HepG2 (cell line): ENCODE results near the gene RGS14. TPM values are rescaled to one million over a fixed set of nuclear protein-coding genes. Genes with fewer than 3 reads are reported as not detected.

Experiments used
- ATAC-seq: fragments of 200-7000 bp; cut with Tn5 transposase; 3 replicates; pipeline ENCODE4 v1.9.1; 2020; ENCODE audit warnings: mild to moderate bottlenecking, moderate library complexity
- BruUV-seq: library from RNA; stranded (reverse); fragments of 400-500 nt; replicated peaks from 2 replicates; lab custom pipeline; 2021; lab: Mats Ljungman, UMichigan
- CTCF ChIA-PET: fragments of 300-600 bp; formaldehyde crosslinking; extraction: SDS; loops from one replicate; lab custom pipeline; 2021; ENCODE audit warnings: low total read pairs, inconsistent platforms, low intra/inter-chr PET ratio; lab: Yijun Ruan, JAX
- POLR2A ChIA-PET: fragments of 350-600 bp; sonication (Branson Sonifier 250); formaldehyde crosslinking; loops from one replicate; lab custom pipeline; 2020; ENCODE audit warnings: antibody characterized with exemption, inconsistent platforms; lab: Yijun Ruan, JAX
- DNase-seq: peaks from one replicate; pipeline ENCODE4 v3.0.0-alpha.2; 2015; ENCODE audit warnings: low spot score
- FAIRE-seq: peaks from 3 replicates; lab custom pipeline; 2011; peaks lifted over from hg19 to GRCh38; lab: Jason Lieb, UNC
- H2AFZ ChIP-seq: one replicate; pipeline ENCODE4 v1.6.1; 2011; ENCODE audit warnings: low read length, inconsistent platforms
- H3K27ac ChIP-seq: fragments of 300-600 bp; 3 replicates; pipeline ENCODE4 v1.8.0; 2011; ENCODE audit warnings: mixed run types, mild to moderate bottlenecking, mixed read lengths, low read length, inconsistent platforms; ENCODE audit not compliant: insufficient read depth; ENCODE audit errors: extremely low read length
- H3K27me3 ChIP-seq, 2 experiments: fragments of 200-600 bp in 1 of 2; 2 replicates in 1 of 2; 3 replicates in 1 of 2; pipeline versions ENCODE4 v1.6.0 to v1.8.0; 2011; ENCODE audit warnings: low read length in 2 of 2, mild to moderate bottlenecking in 2 of 2, moderate library complexity in 2 of 2, inconsistent platforms in 1 of 2; ENCODE audit not compliant: insufficient read depth in 2 of 2, control insufficient read depth in 1 of 2
- H3K36me3 ChIP-seq, 2 experiments: fragments of 200-600 bp in 1 of 2; replicated peaks in 1 of 2; 2 replicates in 1 of 2; 3 replicates in 1 of 2; pipeline versions ENCODE4 v1.5.1 to v1.8.0; 2011; ENCODE audit warnings: low read length in 2 of 2, inconsistent platforms in 1 of 2; ENCODE audit not compliant: insufficient read depth in 2 of 2, control insufficient read depth in 1 of 2
- H3K4me1 ChIP-seq: 2 replicates; pipeline ENCODE4 v1.5.1; 2012; ENCODE audit warnings: low read length, inconsistent platforms; ENCODE audit not compliant: insufficient read depth
- H3K4me2 ChIP-seq: 2 replicates; pipeline ENCODE4 v1.6.0; 2011; ENCODE audit warnings: low read depth, low read length, inconsistent platforms
- H3K4me3 ChIP-seq, 3 experiments: fragments of 200-600 bp in 1 of 3; sonication (generic), shearing (Covaris generic) in 1 of 3; replicated peaks in 1 of 3; 2 replicates each; pipeline ENCODE4 v1.5.1; 2011 to 2016; ENCODE audit warnings: low read length in 3 of 3, inconsistent platforms in 2 of 3, low read depth in 2 of 3, mild to moderate bottlenecking in 2 of 3, control low read depth in 1 of 3, mixed read lengths in 1 of 3; ENCODE audit not compliant: insufficient read depth in 1 of 3
- H3K79me2 ChIP-seq: one replicate; pipeline ENCODE4 v1.6.1; 2011; ENCODE audit warnings: low read length, inconsistent platforms; ENCODE audit not compliant: insufficient read depth
- H3K9ac ChIP-seq: 2 replicates; pipeline ENCODE4 v1.6.0; 2011; ENCODE audit warnings: mild to moderate bottlenecking, low read depth, low read length, inconsistent platforms; ENCODE audit not compliant: insufficient read depth
- H3K9me3 ChIP-seq: 2 replicates; pipeline ENCODE4 v1.5.1; 2012; ENCODE audit warnings: mild to moderate bottlenecking, low read length
- H4K20me1 ChIP-seq: 2 replicates; pipeline ENCODE4 v1.6.0; 2011; ENCODE audit warnings: inconsistent platforms, mild to moderate bottlenecking, low read length, moderate library complexity; ENCODE audit not compliant: insufficient read depth
- MTERF4 ChIP-seq: sonication (generic); formaldehyde crosslinking; IDR thresholded peaks from 2 replicates; pipeline ENCODE4 v1.8.0; 2023; ENCODE audit warnings: mild to moderate bottlenecking, missing genetic modification reagents
- POLR2G ChIP-seq: fragments of 200-400 bp; formaldehyde crosslinking; IDR thresholded peaks from 2 replicates; pipeline ENCODE4 v1.6.1; 2018; ENCODE audit warnings: mild to moderate bottlenecking, low read depth, low read length, moderate library complexity
- TGIF2 ChIP-seq: IDR thresholded peaks from 2 replicates; pipeline ENCODE4 v1.6.1; 2016; ENCODE audit warnings: control low read depth, missing compliant biosample characterization
- ZNF280D ChIP-seq: sonication (generic); formaldehyde crosslinking; IDR thresholded peaks from 2 replicates; pipeline ENCODE4 v1.5.1; 2020; ENCODE audit warnings: mild to moderate bottlenecking, missing genetic modification reagents
- ZNF317 ChIP-seq: sonication (generic); formaldehyde crosslinking; IDR thresholded peaks from 2 replicates; pipeline ENCODE4 v1.5.0; 2020; ENCODE audit warnings: mild to moderate bottlenecking, missing genetic modification reagents
- ZNF609 ChIP-seq: sonication (generic); formaldehyde crosslinking; IDR thresholded peaks from 2 replicates; pipeline ENCODE4 v1.4.0; 2020; ENCODE audit warnings: mild to moderate bottlenecking, missing genetic modification reagents, borderline replicate concordance
- ZNF616 ChIP-seq: sonication (generic); formaldehyde crosslinking; IDR thresholded peaks from 2 replicates; pipeline ENCODE4 v1.5.0; 2020; ENCODE audit warnings: low read depth, mild to moderate bottlenecking, missing genetic modification reagents
- WGBS: methylation state at CpG from one replicate; pipeline ENCODE4 v1.1.6; 2017; ENCODE audit warnings: low lambda C conversion rate; 5-methylcytosine and 5-hydroxymethylcytosine counted together
- in situ Hi-C: cut with HindIII; loops from 2 replicates; pipeline ENCODE4 v1.10.0; 2017; ENCODE audit warnings: low pct_unique_long_range_greater_than_20kb; ENCODE audit not compliant: extremely low pct_ligation_motif_present
- intact Hi-C: fragments of 100-400 bp; cut with micrococcal nuclease; formaldehyde crosslinking; loops from one replicate; pipeline ENCODE4 v1.10.0; 2022; ENCODE audit not compliant: unreplicated experiment
- polyA plus RNA-seq, 8 experiments: library from polyadenylated mRNA; depleted of rRNA in 3 of 8; stranded (reverse) in 7 of 8; unstranded in 1 of 8; fragments of >200 nt; fragmentation: Illumina TruSeq in 4 of 8; extraction: Trizol in 4 of 8; gene quantifications; 2 replicates each; pipeline versions ENCODE4 v1.2.1 to v1.2.3, GENCODE V29; 2011 to 2016; ENCODE audit warnings: low read depth in 4 of 8, missing spikeins in 1 of 8, mixed read lengths in 1 of 8; ENCODE audit not compliant: insufficient read depth in 1 of 8
- total RNA-seq, 5 experiments: library from RNA; depleted of rRNA; stranded (reverse); fragments of >200 nt; fragmentation: Illumina TruSeq; extraction: Trizol; gene quantifications; 2 replicates each; pipeline ENCODE4 v1.2.3, GENCODE V29; 2016; ENCODE audit warnings: low read depth in 1 of 5

The RGS14 gene
- total and polyA plus RNA-seq, 2 of the 13 experiments (the other 11 are each of a cell fraction or from before 2014, with no cell fraction given): 11.1 to 17.2 TPM

- FAIRE-seq (no peak), DNase-seq (no peak), ATAC-seq (no peak)
- CTCF ChIA-PET: no interaction called here
- H3K9ac ChIP-seq: no peak overlapping the region
- H4K20me1 ChIP-seq: no peaks in the 10 kb centered on the region
- 0 out of 5 replicates have a peak, but pooled peaks cover 0 to 4% of the 10 kb centered on the region in 2 experiments for H3K36me3 ChIP-seq
- H3K27me3 ChIP-seq: no peaks in the 10 kb centered on the region; a peak in 1 of 5 replicates
- peaks cover 83% of the 10 kb centered on the region for H3K4me1 ChIP-seq
- no peak overlapping the region for H3K27ac ChIP-seq
- BruUV-seq: no TSS peak
- no peaks in the 10 kb centered on the region for H3K9me3 ChIP-seq
- 98% methylated on average over 4 of the region's 6 CpGs for WGBS
- POLR2A ChIA-PET: interaction anchor here (4.1 kb wide), 1 partner anchor 10 kb away, joined by 19 read pairs; the partner anchor contains the start of gene SLC34A1
- in situ Hi-C loops (loop anchor here (25.0 kb wide), 1 partner anchor 837 kb away; the partner anchor contains the start of genes CDHR2 and RNF44), intact Hi-C loops (no loop called here)
- no peak overlapping the region for H3K4me3 ChIP-seq
- no peak overlapping the region for H2AFZ ChIP-seq
- TF ChIP-seq POLR2G (0 out of 2 replicates have a peak, but pooled peaks have one; percentile 14), MTERF4 (CRISPR knock-in tag) (no peak), ZNF616 (CRISPR knock-in tag) (no peak), ZNF317 (CRISPR knock-in tag) (no peak), TGIF2 (CRISPR knock-in tag) (no peak), ZNF280D (CRISPR knock-in tag) (no peak), ZNF609 (CRISPR knock-in tag) (no peak)
- H3K4me2 ChIP-seq: no peak overlapping the region
- peaks cover 8% of the 10 kb centered on the region for H3K79me2 ChIP-seq
These were observed 16.1 kb downstream of the RGS14 start for GRCh38 chr5:177373806-177374205.
